Suprapubic skin (tissue), 4 donors: ENCODE measurements around the gene GGTLC3. TPM values are rescaled to one million over a fixed set of nuclear protein-coding genes. Genes with fewer than 3 reads are reported as not detected.
A peak's percentile ranks its signal among the peaks of the same experiment; 100 is the strongest.
"Not testable (repeated sequence)": the region's sequence is repeated elsewhere in the genome, so short reads cannot be mapped to it uniquely, and the experiment has no call there.

Experiments
- DNase-seq, 2 donors: peaks; one replicate each; pipeline ENCODE4 v3.0.0-alpha.2; 2019; ENCODE audit warnings: low spot score in 2 of 2
- H3K27ac ChIP-seq: fragments of 200-600 bp; sonication (generic); one replicate; pipeline ENCODE4 v1.5.1; 2019
- H3K27me3 ChIP-seq: fragments of 200-600 bp; sonication (generic); one replicate; pipeline ENCODE4 v1.5.1; 2019
- H3K36me3 ChIP-seq: fragments of 200-600 bp; sonication (generic); one replicate; pipeline ENCODE4 v1.5.1; 2019
- H3K4me1 ChIP-seq: fragments of 200-600 bp; sonication (generic); one replicate; pipeline ENCODE4 v1.5.1; 2019
- H3K4me3 ChIP-seq: fragments of 200-600 bp; sonication (generic); one replicate; pipeline ENCODE4 v1.5.1; 2019; ENCODE audit warnings: mild to moderate bottlenecking
- H3K9me3 ChIP-seq: fragments of 200-600 bp; sonication (generic); one replicate; pipeline ENCODE4 v1.5.1; 2019
- WGBS: methylation state at CpG from one replicate; pipeline ENCODE4 v1.1.5; 2018; 5-methylcytosine and 5-hydroxymethylcytosine counted together
- total RNA-seq, 4 donors: library from RNA; depleted of rRNA; stranded (reverse); fragments of >200 nt; gene quantifications; one replicate each; pipeline ENCODE4 v1.1.0, GENCODE V29; 2016

The GGTLC3 gene
- total RNA-seq, 4 donors from 2014 or later: not detected

DNA sequence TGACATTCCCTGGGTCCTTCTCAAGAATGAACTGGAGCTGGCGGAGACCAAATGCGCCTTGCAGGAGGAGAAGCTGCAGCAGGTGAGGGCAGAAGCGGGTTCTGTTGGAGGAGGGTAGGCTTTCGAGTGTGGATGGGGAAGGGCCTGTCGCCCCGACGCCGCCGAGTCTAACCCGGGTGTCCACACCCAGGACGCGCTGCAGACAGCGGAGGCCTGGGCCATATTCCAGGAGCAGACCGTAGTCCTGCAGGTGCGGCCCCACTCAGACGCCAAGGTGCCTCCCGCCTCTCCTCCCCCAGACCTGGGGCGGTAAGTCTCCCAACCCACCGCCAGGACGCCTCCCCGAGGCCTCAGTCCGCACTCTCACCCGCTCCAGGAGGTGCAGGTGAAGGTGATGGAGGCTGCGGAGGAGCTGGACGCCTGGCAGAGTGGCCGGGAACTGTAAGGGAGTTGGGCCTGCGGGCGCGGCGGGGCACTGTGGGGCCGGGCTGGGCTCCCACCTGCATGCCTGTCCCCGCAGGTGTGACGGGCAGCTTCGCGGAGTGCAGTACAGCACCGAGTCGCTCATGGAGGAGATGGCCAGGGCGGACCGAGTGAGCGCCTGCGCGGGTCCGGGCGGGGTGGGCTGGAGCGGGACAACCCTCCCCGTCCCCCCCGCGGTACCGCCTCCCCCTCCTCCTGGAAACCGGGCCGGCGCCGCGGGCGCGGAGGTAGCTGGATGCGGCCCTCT, 11.6 kb upstream of the GGTLC3 start:
- H3K4me1 ChIP-seq, H3K27me3 ChIP-seq, H3K36me3 ChIP-seq, H3K4me3 ChIP-seq, H3K27ac ChIP-seq, DNase-seq, H3K9me3 ChIP-seq: not testable (repeated sequence)
- WGBS: no CpG with 5 or more reads among the region's 57 CpGs

DNA sequence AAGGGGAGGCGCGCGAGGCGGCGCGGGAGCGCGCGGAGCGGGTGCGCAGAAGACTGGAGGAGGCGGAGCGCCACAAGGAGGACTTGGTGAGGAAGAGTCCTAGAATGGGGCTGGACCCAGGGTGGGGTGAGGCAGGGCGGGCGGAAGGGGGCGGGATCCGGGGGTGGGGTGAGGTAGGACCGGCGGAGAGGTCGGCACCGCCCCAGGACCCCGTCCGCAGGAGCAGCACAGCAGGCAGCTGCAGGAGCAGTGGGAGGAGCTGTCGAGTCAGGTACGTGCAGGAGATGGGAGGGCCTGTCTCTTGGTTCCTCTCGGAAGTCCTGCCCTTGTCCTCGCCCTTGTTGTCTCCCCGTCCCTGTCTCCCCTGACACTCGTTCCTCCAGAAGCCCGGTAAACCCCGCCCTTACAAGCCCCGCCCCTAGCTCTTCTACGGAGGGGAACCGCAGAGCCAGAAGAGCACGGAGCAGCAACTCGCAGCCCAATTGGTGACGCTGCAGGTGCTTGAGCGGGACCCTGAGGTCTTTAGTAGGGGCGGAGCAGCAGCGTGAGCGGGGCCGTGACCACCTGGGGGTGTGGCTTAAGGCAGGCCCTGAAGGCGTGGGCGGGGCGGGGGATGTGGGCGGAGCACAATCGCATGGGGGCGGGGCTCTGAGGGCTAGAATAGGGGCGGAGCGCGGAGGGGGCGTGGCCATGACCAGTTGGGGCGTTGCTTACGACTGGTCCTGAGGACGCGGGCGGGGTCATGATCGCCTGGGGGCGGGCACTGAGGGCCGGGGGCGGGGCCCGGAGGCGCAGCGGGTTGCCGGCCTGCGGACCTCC, 10.8 kb upstream of the GGTLC3 start:
- no CpG with 5 or more reads among the region's 66 CpGs for WGBS
- DNase-seq: peak; percentile 75 to 82
- H3K27me3 ChIP-seq, H3K9me3 ChIP-seq, H3K27ac ChIP-seq, H3K36me3 ChIP-seq, H3K4me1 ChIP-seq: not testable (repeated sequence)
- H3K4me3 ChIP-seq: peak overlapping the region; percentile 30

DNA sequence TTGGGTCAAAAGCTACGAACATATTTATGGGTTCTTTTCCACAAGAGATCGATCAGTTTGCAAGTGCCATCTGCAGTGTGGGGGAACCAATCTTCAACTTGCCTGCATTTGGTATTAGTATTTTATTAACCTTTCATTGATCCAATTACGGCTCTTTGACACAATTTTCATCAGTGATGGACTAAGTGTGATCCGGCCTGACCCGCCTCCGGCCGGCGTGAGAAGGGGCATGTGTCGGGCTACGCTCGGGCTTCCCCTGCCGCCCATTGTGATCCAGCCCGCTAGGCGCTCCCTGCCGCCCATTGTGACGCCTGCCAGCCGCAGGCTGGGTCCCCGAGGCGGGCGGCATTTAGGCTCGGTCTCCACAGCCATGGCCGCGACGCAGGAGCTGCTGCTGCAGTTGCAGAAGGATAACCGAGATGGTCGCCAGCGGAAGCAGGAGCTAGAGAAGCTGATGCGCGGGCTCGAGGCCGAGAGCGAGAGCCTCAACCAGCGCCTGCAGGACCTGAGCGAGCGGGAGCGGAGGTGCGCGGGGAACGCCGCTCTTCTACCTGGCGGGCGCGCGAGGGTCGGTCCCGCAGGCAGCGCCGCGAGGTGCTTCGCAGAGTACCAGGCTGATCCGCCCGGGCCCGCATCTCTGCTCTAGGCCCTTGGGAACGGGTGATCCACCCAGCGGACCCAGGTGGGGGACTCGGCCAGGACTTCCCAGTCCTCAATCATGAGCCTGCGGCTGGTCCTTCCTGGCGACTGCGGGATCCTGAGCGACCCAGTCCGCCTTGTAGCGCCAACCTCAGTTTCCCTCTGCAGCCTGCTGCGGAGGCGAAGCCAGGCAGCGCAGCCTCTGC, 10.0 kb upstream of the GGTLC3 start, which contains the start of gene TMEM191B:
TMEM191B (plus strand) TSS at position 51 of the 845 bp plus-strand sequence; CDS start at position 230, 179 bp downstream.
- H3K4me1 ChIP-seq, H3K27ac ChIP-seq, DNase-seq, H3K27me3 ChIP-seq, H3K36me3 ChIP-seq, H3K9me3 ChIP-seq: not testable (repeated sequence)
- H3K4me3 ChIP-seq: peak within 1 kb of the TSS; percentile 30
- no CpG with 5 or more reads among the region's 65 CpGs for WGBS

DNA sequence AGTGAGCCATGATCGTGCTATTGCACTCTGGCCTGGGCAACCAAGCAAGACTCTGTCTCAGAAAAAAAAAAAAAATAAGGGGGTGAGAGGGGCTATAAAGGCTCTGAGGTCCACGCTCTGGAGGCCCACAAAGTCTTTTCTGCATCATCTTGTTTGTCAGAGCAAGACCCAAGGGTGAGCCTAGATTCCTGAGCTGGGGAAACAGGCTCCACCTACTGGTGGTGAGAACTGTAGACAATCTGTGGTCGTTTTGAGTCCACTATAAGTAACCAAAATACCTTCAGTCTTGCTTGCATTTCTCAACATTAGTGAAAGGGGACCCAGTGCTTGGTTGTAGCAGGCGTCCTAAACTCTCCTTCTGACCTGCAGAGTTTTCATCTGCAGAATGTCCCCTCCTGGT, 5.4 kb upstream of the GGTLC3 start:
- WGBS: no CpG with 5 or more reads among the region's 4 CpGs
- H3K36me3 ChIP-seq, H3K4me1 ChIP-seq, DNase-seq, H3K27ac ChIP-seq, H3K27me3 ChIP-seq, H3K9me3 ChIP-seq, H3K4me3 ChIP-seq: not testable (repeated sequence)

DNA sequence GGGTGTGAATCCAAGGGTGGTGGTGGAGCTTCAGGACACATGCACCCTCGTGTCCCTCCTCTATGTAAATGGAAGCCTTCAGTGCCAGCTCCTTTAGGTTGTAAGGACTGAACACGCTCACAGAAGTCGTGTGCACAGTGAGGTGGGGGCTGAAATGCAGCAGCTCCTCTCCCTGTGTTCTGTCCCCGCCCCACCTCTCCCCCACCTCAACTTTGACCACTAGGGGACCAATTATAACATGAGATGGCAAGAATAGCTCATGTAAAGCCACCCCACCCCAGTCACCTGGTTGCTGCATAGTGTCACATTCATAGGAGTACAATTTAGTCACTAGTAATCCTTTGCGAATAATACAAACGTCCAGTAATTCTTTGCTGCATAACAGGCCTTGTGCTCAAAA, 4.8 kb upstream of the GGTLC3 start:
- H3K4me3 ChIP-seq, H3K27ac ChIP-seq, H3K9me3 ChIP-seq, H3K4me1 ChIP-seq, H3K27me3 ChIP-seq, H3K36me3 ChIP-seq, DNase-seq: not testable (repeated sequence)
- no CpG with 5 or more reads among the region's 6 CpGs for WGBS

DNA sequence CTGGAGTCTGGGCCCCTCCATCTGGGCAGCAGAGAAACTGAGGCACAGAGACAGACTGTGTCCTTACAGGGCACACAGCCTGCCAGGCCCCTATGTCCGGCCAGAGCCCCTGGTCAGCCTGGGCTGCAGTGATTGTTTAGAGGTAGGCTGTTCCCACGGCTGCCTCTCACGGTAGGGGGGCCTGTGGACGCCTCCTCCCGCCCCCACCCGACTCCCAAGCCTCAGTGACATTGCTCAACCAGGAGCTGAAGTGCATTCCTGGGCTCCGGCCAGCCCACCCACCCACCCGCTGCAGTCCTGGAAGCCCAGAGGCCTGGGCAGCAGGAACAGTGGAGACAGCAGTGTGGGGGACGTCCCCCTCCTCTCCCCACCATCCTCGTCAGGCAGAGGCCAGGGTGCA, 4.5 kb downstream of the GGTLC3 start:
- DNase-seq, H3K27me3 ChIP-seq, H3K27ac ChIP-seq, H3K9me3 ChIP-seq, H3K4me1 ChIP-seq, H3K36me3 ChIP-seq, H3K4me3 ChIP-seq: not testable (repeated sequence)
- no CpG with 5 or more reads among the region's 10 CpGs for WGBS

DNA sequence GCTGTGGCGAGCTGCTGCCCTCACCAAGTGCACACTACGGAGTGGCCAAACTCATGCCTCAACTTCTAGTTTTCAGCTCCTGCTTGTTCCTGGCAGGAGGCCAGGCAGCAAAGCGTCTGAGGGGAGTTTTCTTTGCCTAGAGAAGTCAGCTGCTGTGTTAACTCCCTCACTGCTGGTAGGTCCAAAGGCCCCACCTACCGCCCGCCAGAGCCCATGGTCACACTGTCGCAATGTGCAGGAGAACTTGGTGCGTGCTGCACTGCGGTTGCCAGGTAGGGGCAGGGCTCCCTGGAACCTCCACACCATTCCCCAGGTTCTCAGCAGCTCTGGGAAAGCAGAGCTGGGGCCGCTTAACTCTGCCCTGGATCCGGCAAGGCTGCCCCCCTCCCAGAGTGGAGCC, 5.6 kb downstream of the GGTLC3 start:
- WGBS: 55% methylated on average over 4 of the region's 10 CpGs
- peak in 1 of 2 donors; percentile 29 for DNase-seq

DNA sequence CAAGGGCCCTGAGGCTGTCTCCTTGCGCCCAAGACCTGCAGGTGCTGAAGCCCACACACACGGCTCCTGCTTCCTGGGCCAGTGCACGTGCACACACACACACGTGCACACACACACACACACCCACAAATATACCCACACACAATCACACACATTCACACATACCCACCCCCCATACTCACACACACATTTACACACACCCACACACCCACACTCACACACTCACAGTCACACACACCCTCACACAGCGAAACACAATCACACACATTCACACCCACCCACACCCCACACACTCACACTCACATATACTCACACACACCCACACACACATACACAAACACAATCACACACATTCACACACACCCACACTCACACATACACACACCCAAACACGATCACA, 6.6 kb downstream of the GGTLC3 start:
- not testable (repeated sequence) for H3K4me1 ChIP-seq, H3K4me3 ChIP-seq, DNase-seq, H3K27me3 ChIP-seq, H3K9me3 ChIP-seq, H3K36me3 ChIP-seq, H3K27ac ChIP-seq
- WGBS: 65% methylated on average over 4 of the region's 6 CpGs

More for the DNA sequence above, 5.6 kb downstream of the GGTLC3 start:
- H3K27me3 ChIP-seq, H3K27ac ChIP-seq, H3K36me3 ChIP-seq, H3K9me3 ChIP-seq, H3K4me3 ChIP-seq, H3K4me1 ChIP-seq: not testable (repeated sequence)

DNA sequence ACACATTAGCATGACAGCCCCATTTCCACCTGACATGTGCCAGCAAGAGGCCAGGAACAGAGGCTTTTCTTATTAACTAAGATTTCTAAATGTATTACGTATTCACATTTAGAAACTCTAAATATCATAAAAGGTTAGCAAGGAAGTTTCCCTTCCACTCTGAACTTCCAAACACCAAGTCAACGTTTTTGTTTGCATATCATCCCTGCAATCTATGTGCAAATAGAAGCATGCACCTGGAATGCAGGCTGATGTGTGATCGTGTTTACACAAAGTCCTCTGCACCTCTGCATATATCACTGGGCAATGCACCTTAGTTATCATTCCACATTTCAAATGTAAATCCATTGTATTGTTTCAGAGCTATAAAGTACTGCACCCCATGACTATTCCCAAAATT, 21.7 kb downstream of the GGTLC3 start:
- not testable (repeated sequence) for H3K27ac ChIP-seq, H3K4me1 ChIP-seq, H3K9me3 ChIP-seq, H3K27me3 ChIP-seq, DNase-seq, H3K36me3 ChIP-seq, H3K4me3 ChIP-seq
- no CpG with 5 or more reads among the region's 3 CpGs for WGBS

Other genes with a start within 250 kb of the GGTLC3 start
- gene TMEM191B, start 9.6 kb upstream of the GGTLC3 start, total RNA-seq: 1 to 10 TPM in 1 of 4 donors, not detected in 3; 1.1 TPM
- gene RIMBP3, start 93.8 kb upstream of the GGTLC3 start, total RNA-seq: under 1 TPM in 1 of 4 donors, not detected in 3; 0.30 TPM